Nephron (organoid): ENCODE measurements around the gene CAPS.
A peak's percentile ranks its signal among the peaks of the same experiment; 100 is the strongest.

ENCODE experiments used
- H3K27ac Mint-ChIP-seq, 3 experiments: 2 replicates each; pipeline ENCODE4 v1.8.0; 2020; ENCODE audit warnings: mixed read lengths in 3 of 3, mild to moderate bottlenecking in 2 of 3, moderate library complexity in 1 of 3
- H3K27me3 Mint-ChIP-seq: 2 replicates; pipeline ENCODE4 v1.8.0; 2021; ENCODE audit warnings: low read depth, mild to moderate bottlenecking, moderate library complexity, mixed read lengths
- H3K36me3 Mint-ChIP-seq: 2 replicates; pipeline ENCODE4 v1.8.0; 2020; ENCODE audit warnings: low read depth, mixed read lengths
- H3K4me1 Mint-ChIP-seq: 2 replicates; pipeline ENCODE4 v1.8.0; 2020; ENCODE audit warnings: mixed read lengths
- H3K4me3 Mint-ChIP-seq, 3 experiments: 2 replicates each; pipeline ENCODE4 v1.8.0; 2020; ENCODE audit warnings: mild to moderate bottlenecking in 3 of 3, mixed read lengths in 3 of 3, moderate library complexity in 2 of 3
- H3K9me3 Mint-ChIP-seq: 2 replicates; pipeline ENCODE4 v1.8.0; 2020; ENCODE audit warnings: mixed read lengths
- CTCF ChIP-seq, 3 experiments: fragments of 200-600 bp; sonication (generic); IDR thresholded peaks; one replicate each; pipeline ENCODE4 v1.5.0; 2021; ENCODE audit warnings: antibody characterized with exemption in 3 of 3; ENCODE audit not compliant: unreplicated experiment in 3 of 3

The CAPS gene

GRCh38 chr19:5947435-5947834 lies 33.4 kb downstream of the CAPS start:
- TF ChIP-seq CTCF (IDR thresholded peaks at IDR 0.05; ENCODE audit: unreplicated experiment in 3 of 3): no peak
- Mint-ChIP-seq H3K4me3 (peak overlapping the region; percentile 31 to 72 (median 45)), H3K9me3 (no peaks in the 10 kb centered on the region), H3K4me1 (peaks cover 86% of the 10 kb centered on the region), H3K27ac (peak overlapping the region; percentile 91 to 99 (median 97)), H3K36me3 (peaks cover 26% of the 10 kb centered on the region), H3K27me3 (no peaks in the 10 kb centered on the region)

GRCh38 chr19:5948752-5949564 lies 34.9 kb downstream of the CAPS start:
- peak overlapping the region; percentile 89 to 97 (median 90) for H3K27ac Mint-ChIP-seq
- peak overlapping the region; percentile 14 to 46 (median 41) for H3K4me3 Mint-ChIP-seq
- H3K27me3 Mint-ChIP-seq: no peaks in the 10 kb centered on the region
- no peak for TF ChIP-seq CTCF (IDR thresholded peaks at IDR 0.05; ENCODE audit: unreplicated experiment in 3 of 3)
- peaks cover 88% of the 10 kb centered on the region for H3K4me1 Mint-ChIP-seq
- peaks cover 22% of the 10 kb centered on the region for H3K36me3 Mint-ChIP-seq
- H3K9me3 Mint-ChIP-seq: no peaks in the 10 kb centered on the region

GRCh38 chr19:5949792-5950305 lies 35.8 kb downstream of the CAPS start:
- Mint-ChIP-seq H3K4me1 (peaks cover 92% of the 10 kb centered on the region), H3K27me3 (no peaks in the 10 kb centered on the region), H3K9me3 (no peaks in the 10 kb centered on the region), H3K27ac (peak overlapping the region; percentile 89 to 97 (median 94)), H3K4me3 (peak overlapping the region in 2 of 3 experiments; percentile 10 to 27), H3K36me3 (peaks cover 22% of the 10 kb centered on the region)
- TF ChIP-seq CTCF (IDR thresholded peaks at IDR 0.05; ENCODE audit: unreplicated experiment in 3 of 3): no peak

GRCh38 chr19:5950741-5951140 lies 36.7 kb downstream of the CAPS start:
- peak overlapping the region; percentile 89 to 97 (median 94) for H3K27ac Mint-ChIP-seq
- no peaks in the 10 kb centered on the region for H3K27me3 Mint-ChIP-seq
- no peak for TF ChIP-seq CTCF (IDR thresholded peaks at IDR 0.05; ENCODE audit: unreplicated experiment in 3 of 3)
- H3K9me3 Mint-ChIP-seq: no peaks in the 10 kb centered on the region
- peaks cover 17% of the 10 kb centered on the region for H3K36me3 Mint-ChIP-seq
- peak overlapping the region in 2 of 3 experiments; percentile 42 to 71 for H3K4me3 Mint-ChIP-seq
- H3K4me1 Mint-ChIP-seq: peaks cover 91% of the 10 kb centered on the region

- Mint-ChIP-seq H3K36me3 (peaks cover 10% of the 10 kb centered on the region), H3K9me3 (no peaks in the 10 kb centered on the region), H3K4me1 (peaks cover 89% of the 10 kb centered on the region), H3K27ac (peak overlapping the region; percentile 89 to 97 (median 94)), H3K27me3 (no peaks in the 10 kb centered on the region), H3K4me3 (peak overlapping the region; percentile 59 to 71 (median 60))
- no peak for TF ChIP-seq CTCF (IDR thresholded peaks at IDR 0.05; ENCODE audit: unreplicated experiment in 3 of 3)
These were observed 37.3 kb downstream of the CAPS start for GRCh38 chr19:5951338-5951861.
